ENCODE measurements around the gene SLC35B1. TPM values are rescaled to one million over a fixed set of nuclear protein-coding genes. Genes with fewer than 3 reads are reported as not detected.
A peak's percentile ranks its signal among the peaks of the same experiment; 100 is the strongest.

The SLC35B1 gene
- total RNA-seq, 1 donor from 2014 or later, result 45.2 TPM

DNA sequence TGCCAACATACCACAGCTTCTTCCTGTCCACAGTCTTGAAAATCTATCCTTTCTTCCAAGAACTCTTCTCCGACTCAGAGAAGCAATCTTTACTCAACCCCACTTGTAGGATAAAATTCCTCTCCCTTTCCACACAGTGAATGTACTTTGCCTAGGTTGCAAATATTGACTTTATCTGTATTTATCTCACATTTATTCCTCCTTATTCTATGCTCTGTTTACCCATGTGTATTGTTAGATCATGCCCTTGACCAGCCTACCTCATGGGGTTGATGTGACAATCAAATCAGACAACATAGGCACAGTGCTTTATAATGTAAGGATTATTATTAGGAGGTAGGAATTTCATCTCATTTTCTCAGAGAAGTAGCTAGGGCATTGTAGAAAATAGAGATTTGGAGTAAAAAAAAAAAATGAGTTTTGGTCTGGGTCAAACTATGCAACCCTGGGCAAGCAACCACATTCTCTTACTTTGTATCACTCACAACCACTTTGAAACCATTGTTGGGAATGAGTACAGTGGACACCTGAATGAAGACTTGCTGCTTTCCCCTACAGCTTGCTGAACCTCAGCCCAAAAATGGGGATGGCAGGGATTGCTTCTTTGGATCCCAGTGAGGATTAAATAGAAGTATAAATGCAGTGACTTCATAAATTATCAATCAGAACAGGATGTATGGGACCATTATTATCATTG, 9.1 kb upstream of the SLC35B1 start:
- peak overlapping the region; percentile 45 for H3K27ac Mint-ChIP-seq (ENCODE audit: unreplicated experiment)
- no peaks in the 10 kb centered on the region for H3K9me3 Mint-ChIP-seq (ENCODE audit: low read depth)
- peaks cover 8% of the 10 kb centered on the region for H3K4me1 Mint-ChIP-seq (ENCODE audit: low read depth)
- H3K36me3 Mint-ChIP-seq (ENCODE audit: low read depth), result peaks cover 3% of the 10 kb centered on the region
- TF ChIP-seq, protein P1, sequence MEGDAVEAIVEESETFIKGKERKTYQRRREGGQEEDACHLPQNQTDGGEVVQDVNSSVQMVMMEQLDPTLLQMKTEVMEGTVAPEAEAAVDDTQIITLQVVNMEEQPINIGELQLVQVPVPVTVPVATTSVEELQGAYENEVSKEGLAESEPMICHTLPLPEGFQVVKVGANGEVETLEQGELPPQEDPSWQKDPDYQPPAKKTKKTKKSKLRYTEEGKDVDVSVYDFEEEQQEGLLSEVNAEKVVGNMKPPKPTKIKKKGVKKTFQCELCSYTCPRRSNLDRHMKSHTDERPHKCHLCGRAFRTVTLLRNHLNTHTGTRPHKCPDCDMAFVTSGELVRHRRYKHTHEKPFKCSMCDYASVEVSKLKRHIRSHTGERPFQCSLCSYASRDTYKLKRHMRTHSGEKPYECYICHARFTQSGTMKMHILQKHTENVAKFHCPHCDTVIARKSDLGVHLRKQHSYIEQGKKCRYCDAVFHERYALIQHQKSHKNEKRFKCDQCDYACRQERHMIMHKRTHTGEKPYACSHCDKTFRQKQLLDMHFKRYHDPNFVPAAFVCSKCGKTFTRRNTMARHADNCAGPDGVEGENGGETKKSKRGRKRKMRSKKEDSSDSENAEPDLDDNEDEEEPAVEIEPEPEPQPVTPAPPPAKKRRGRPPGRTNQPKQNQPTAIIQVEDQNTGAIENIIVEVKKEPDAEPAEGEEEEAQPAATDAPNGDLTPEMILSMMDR (IDR thresholded peaks at IDR 0.05), result no peak
- no peak for DNase-seq (ENCODE audit: low spot score)
- no peaks in the 10 kb centered on the region for H3K27me3 Mint-ChIP-seq (ENCODE audit: low read depth)
- H3K4me3 Mint-ChIP-seq (ENCODE audit: unreplicated experiment), result no peak overlapping the region

DNA sequence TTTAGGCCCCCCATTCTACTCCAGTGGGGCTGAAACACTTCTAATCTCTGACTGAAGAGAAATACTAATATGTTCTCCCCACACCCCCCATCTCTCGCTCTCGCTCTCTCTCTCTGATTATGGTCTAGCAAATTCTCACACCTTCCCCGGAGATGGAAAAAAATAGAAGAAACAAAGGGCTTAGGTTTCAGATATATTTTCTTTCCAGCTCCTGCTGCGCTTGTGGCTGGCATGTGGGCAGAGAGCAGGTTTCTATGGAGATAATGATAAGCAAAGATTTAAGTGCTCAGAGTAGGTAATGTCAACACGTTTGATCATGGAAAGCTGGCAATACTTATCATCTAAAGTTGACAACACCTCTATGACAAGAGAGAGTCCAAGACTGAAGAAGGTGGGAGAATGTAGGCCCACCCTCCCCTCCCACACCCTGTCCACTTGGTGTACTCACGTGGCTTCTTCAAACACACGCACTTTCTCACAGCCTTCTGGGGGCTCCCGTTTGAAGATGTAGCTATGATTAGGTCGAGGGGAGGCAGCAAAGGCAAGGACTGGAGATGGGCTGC, 8.0 kb upstream of the SLC35B1 start:
- no peak overlapping the region for H3K4me3 Mint-ChIP-seq (ENCODE audit: unreplicated experiment)
- TF ChIP-seq, protein P1 (IDR thresholded peaks at IDR 0.05), result no peak
- DNase-seq (ENCODE audit: low spot score), result no peak
- H3K36me3 Mint-ChIP-seq (ENCODE audit: low read depth), result peaks cover 1% of the 10 kb centered on the region
- peaks cover 8% of the 10 kb centered on the region for H3K4me1 Mint-ChIP-seq (ENCODE audit: low read depth)
- no peaks in the 10 kb centered on the region for H3K27me3 Mint-ChIP-seq (ENCODE audit: low read depth)
- H3K27ac Mint-ChIP-seq (ENCODE audit: unreplicated experiment), result no peak overlapping the region
- H3K9me3 Mint-ChIP-seq (ENCODE audit: low read depth), result no peaks in the 10 kb centered on the region

DNA sequence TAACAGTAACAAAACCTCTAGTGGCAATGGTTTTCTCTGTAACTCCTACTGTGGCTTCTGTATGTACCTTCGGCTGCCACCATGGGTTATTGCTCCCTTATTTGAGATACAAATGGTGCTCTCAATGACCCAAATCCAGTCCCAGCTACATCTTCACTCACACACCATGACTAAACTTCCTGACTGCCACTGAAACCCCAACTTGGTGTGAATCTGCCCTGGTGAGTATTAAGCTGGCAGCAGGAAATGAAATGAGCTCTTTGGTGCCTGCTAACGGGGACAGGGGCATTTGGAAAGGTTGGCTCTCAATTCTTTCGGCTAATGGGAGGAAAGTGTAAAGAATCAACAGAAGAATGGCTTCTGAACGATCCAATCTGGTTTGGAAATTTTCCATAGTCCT, 7.5 kb upstream of the SLC35B1 start:
- Mint-ChIP-seq H3K4me3 (ENCODE audit: unreplicated experiment) (no peak overlapping the region), H3K4me1 (ENCODE audit: low read depth) (peaks cover 8% of the 10 kb centered on the region), H3K27ac (ENCODE audit: unreplicated experiment) (no peak overlapping the region), H3K36me3 (ENCODE audit: low read depth) (peaks cover 1% of the 10 kb centered on the region), H3K27me3 (ENCODE audit: low read depth) (no peaks in the 10 kb centered on the region), H3K9me3 (ENCODE audit: low read depth) (no peaks in the 10 kb centered on the region)
- DNase-seq (ENCODE audit: low spot score), result no peak
- TF ChIP-seq, protein P1 (IDR thresholded peaks at IDR 0.05), result no peak

GRCh38 chr17:49708515-49709183, 885 bp upstream of the SLC35B1 start:
- H3K27me3 Mint-ChIP-seq (ENCODE audit: low read depth), result no peaks in the 10 kb centered on the region
- H3K27ac Mint-ChIP-seq (ENCODE audit: unreplicated experiment), result peak overlapping the region; percentile 98
- no peaks in the 10 kb centered on the region for H3K9me3 Mint-ChIP-seq (ENCODE audit: low read depth)
- H3K4me1 Mint-ChIP-seq (ENCODE audit: low read depth), result peaks cover 33% of the 10 kb centered on the region
- H3K36me3 Mint-ChIP-seq (ENCODE audit: low read depth), result peaks cover 12% of the 10 kb centered on the region
- peak overlapping the region; percentile 89 for H3K4me3 Mint-ChIP-seq (ENCODE audit: unreplicated experiment)
- TF ChIP-seq, protein P1 (IDR thresholded peaks at IDR 0.05), result peak; percentile 60
- no peak for DNase-seq (ENCODE audit: low spot score)

DNA sequence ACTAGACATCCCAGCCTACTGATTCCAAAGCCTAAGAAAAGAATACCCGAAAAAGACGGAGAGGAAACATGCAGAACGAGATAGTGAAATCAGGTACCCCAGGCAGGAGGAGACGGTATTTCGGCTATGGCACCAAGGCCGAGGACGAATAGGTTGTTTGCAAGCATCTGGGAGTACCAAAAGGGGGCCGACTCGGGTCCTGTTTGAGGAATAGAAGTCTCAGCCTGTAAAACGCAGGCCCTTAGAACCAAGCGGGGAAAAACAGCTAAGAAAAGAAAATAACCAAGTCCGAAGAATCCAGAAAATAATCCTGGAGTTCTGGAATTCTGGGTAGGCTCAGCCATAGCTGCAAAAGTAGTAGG, 537 bp downstream of the SLC35B1 start:
- H3K27ac Mint-ChIP-seq (ENCODE audit: unreplicated experiment), result peak overlapping the region; percentile 98
- peak overlapping the region; percentile 89 for H3K4me3 Mint-ChIP-seq (ENCODE audit: unreplicated experiment)
- peaks cover 33% of the 10 kb centered on the region for H3K4me1 Mint-ChIP-seq (ENCODE audit: low read depth)
- DNase-seq (ENCODE audit: low spot score), result no peak
- H3K36me3 Mint-ChIP-seq (ENCODE audit: low read depth), result peaks cover 19% of the 10 kb centered on the region
- no peaks in the 10 kb centered on the region for H3K9me3 Mint-ChIP-seq (ENCODE audit: low read depth)
- TF ChIP-seq, protein P1 (IDR thresholded peaks at IDR 0.05), result no peak
- no peaks in the 10 kb centered on the region for H3K27me3 Mint-ChIP-seq (ENCODE audit: low read depth)

Data from chondrocyte (in vitro differentiated cells).